ENCODE data around the gene NEDD4L.

NEDD4L gene

DNA sequence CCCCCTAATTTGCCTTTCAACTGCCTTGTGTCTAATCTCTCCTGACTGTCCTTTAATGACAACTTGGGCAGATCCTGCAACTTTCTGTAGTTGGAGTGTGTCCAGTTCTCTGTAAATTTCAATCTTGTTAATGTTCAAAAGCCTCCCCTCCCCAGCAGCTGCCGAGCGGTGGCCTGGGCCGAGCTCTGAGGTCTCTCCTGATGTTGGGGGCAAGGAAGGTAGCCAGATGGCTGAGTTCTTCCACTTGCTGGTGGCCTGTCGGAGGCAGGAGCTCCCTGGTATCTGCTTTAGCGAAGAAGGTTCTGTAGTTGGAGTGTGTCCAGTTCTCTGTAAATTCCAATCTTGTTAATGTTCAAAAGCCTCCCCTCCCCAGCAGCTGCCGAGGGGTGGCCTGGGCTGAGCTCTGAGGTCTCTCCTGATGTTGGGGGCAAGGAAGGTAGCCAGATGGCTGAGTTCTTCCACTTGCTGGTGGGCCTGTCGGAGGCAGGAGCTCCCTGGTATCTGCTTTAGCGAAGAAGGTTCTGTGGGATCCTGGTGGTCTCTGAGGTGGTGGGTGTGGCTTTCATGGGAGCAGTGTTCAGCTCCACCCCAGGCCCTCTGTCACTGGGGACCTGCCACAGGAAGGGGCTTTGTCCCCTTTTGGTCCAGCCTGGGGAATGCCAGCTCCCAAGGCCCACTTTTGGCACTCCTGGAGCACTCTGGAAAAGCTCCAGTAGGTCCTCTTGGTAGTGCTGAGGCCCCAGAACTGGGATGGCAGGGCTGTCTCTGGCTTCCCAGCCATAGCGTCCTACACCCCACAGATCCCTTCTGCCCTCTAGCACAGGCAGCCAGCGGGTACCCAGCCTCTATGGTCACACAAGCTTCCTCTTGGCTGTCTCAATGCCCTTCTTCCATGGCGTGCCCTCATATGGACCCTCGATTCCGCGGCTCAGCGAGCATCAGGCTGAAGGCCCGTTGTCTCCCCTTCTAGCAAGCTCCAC is 373.0 kb downstream of the NEDD4L start:
- no peaks in the 10 kb centered on the region for H3K27me3 ChIP-seq (ENCODE audit: low read length)
- H3K4me3 ChIP-seq (ENCODE audit: insufficient read depth, low read length, poor library complexity, severe bottlenecking) = no peak overlapping the region
- no peaks in the 10 kb centered on the region for H3K36me3 ChIP-seq (ENCODE audit: low read length)
- no peaks in the 10 kb centered on the region for H3K9me2 ChIP-seq (replicated peaks; ENCODE audit: insufficient read depth, low read length)
- no peaks in the 10 kb centered on the region for H3F3A ChIP-seq (ENCODE audit: insufficient read depth)
- no peak overlapping the region for H3K9ac ChIP-seq (ENCODE audit: low read length)
- H4K20me1 ChIP-seq (ENCODE audit: low read depth, low read length) = no peaks in the 10 kb centered on the region
- H2AFZ ChIP-seq (ENCODE audit: low read depth, low read length, severe bottlenecking) = no peak overlapping the region
- H3K27ac ChIP-seq (ENCODE audit: low read depth, low read length) = no peak overlapping the region
- H3K79me2 ChIP-seq (ENCODE audit: insufficient read depth, low read length) = no peaks in the 10 kb centered on the region
- no peaks in the 10 kb centered on the region for H3K9me3 ChIP-seq (ENCODE audit: insufficient read depth, low read length)
- no peak for TF ChIP-seq EZH2phosphoT487 (conservative IDR thresholded peaks at IDR 0.05; ENCODE audit: low read length)
- TF ChIP-seq, protein P1, sequence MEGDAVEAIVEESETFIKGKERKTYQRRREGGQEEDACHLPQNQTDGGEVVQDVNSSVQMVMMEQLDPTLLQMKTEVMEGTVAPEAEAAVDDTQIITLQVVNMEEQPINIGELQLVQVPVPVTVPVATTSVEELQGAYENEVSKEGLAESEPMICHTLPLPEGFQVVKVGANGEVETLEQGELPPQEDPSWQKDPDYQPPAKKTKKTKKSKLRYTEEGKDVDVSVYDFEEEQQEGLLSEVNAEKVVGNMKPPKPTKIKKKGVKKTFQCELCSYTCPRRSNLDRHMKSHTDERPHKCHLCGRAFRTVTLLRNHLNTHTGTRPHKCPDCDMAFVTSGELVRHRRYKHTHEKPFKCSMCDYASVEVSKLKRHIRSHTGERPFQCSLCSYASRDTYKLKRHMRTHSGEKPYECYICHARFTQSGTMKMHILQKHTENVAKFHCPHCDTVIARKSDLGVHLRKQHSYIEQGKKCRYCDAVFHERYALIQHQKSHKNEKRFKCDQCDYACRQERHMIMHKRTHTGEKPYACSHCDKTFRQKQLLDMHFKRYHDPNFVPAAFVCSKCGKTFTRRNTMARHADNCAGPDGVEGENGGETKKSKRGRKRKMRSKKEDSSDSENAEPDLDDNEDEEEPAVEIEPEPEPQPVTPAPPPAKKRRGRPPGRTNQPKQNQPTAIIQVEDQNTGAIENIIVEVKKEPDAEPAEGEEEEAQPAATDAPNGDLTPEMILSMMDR (IDR thresholded peaks at IDR 0.05; ENCODE audit: insufficient read depth, low read length, poor library complexity, severe bottlenecking) = no peak
- H3K4me2 ChIP-seq (ENCODE audit: low read depth, low read length, poor library complexity, severe bottlenecking) = no peak overlapping the region

DNA sequence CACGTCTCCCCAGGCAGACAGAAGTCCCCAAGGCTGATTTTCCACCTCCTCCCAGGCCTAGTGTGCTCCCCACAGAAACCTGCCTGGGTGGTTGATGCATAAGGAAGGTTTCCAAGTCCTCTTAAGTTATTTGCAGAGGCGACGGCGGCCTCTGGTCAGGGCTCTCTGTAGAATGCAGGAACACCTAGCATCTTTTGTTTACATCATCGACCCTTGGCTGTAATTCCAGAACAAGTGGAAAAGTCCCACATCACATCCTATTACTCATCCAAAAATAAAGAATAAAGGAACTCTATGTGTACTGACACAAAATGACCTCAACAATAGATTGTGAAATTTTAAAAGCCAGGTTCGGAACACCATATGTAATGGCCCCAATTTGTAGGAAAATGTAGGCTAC is 373.7 kb downstream of the NEDD4L start:
- no peak overlapping the region for H3K9ac ChIP-seq (ENCODE audit: low read length)
- TF ChIP-seq, protein P1 (IDR thresholded peaks at IDR 0.05; ENCODE audit: insufficient read depth, low read length, poor library complexity, severe bottlenecking) = no peak
- TF ChIP-seq EZH2phosphoT487 (conservative IDR thresholded peaks at IDR 0.05; ENCODE audit: low read length) = no peak
- H2AFZ ChIP-seq (ENCODE audit: low read depth, low read length, severe bottlenecking) = no peak overlapping the region
- no peak overlapping the region for H3K4me2 ChIP-seq (ENCODE audit: low read depth, low read length, poor library complexity, severe bottlenecking)
- H3K27me3 ChIP-seq (ENCODE audit: low read length) = no peaks in the 10 kb centered on the region
- H3K9me3 ChIP-seq (ENCODE audit: insufficient read depth, low read length) = no peaks in the 10 kb centered on the region
- H4K20me1 ChIP-seq (ENCODE audit: low read depth, low read length) = no peaks in the 10 kb centered on the region
- H3F3A ChIP-seq (ENCODE audit: insufficient read depth) = no peaks in the 10 kb centered on the region
- H3K27ac ChIP-seq (ENCODE audit: low read depth, low read length) = no peak overlapping the region
- no peaks in the 10 kb centered on the region for H3K79me2 ChIP-seq (ENCODE audit: insufficient read depth, low read length)
- H3K4me3 ChIP-seq (ENCODE audit: insufficient read depth, low read length, poor library complexity, severe bottlenecking) = no peak overlapping the region
- no peaks in the 10 kb centered on the region for H3K9me2 ChIP-seq (replicated peaks; ENCODE audit: insufficient read depth, low read length)
- no peaks in the 10 kb centered on the region for H3K36me3 ChIP-seq (ENCODE audit: low read length)

DNA sequence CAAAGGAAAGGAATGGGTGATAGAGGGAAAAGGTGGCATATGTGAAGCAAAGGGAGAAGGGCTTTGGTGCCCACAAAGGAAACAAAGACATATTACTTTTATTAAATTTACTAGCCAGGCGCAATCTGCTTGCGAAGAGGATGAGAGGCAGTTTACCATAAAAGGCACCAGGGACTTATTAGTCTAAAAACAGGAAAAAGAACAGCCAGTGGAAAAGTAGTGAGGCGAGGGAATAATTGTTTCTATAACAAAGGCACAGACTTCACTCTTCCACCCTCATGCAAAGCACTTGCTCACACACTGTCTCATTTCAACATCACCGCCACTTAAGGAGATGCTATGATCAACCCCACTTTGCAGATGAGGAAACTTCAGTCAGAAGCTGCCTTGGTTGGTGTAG is 374.3 kb downstream of the NEDD4L start:
- Histone ChIP-seq H4K20me1 (ENCODE audit: low read depth, low read length) (no peaks in the 10 kb centered on the region), H3K79me2 (ENCODE audit: insufficient read depth, low read length) (no peaks in the 10 kb centered on the region), H3K27ac (ENCODE audit: low read depth, low read length) (no peak overlapping the region), H3K36me3 (ENCODE audit: low read length) (no peaks in the 10 kb centered on the region), H3K4me3 (ENCODE audit: insufficient read depth, low read length, poor library complexity, severe bottlenecking) (no peak overlapping the region), H3K27me3 (ENCODE audit: low read length) (no peaks in the 10 kb centered on the region), H3F3A (ENCODE audit: insufficient read depth) (no peaks in the 10 kb centered on the region), H3K9me3 (ENCODE audit: insufficient read depth, low read length) (no peaks in the 10 kb centered on the region), H3K9ac (ENCODE audit: low read length) (no peak overlapping the region), H3K4me2 (ENCODE audit: low read depth, low read length, poor library complexity, severe bottlenecking) (no peak overlapping the region), H2AFZ (ENCODE audit: low read depth, low read length, severe bottlenecking) (no peak overlapping the region), H3K9me2 (replicated peaks; ENCODE audit: insufficient read depth, low read length) (no peaks in the 10 kb centered on the region)
- no peak for TF ChIP-seq EZH2phosphoT487 (conservative IDR thresholded peaks at IDR 0.05; ENCODE audit: low read length)
- TF ChIP-seq, protein P1 (IDR thresholded peaks at IDR 0.05; ENCODE audit: insufficient read depth, low read length, poor library complexity, severe bottlenecking) = no peak
